Skin of body (tissue), 2 donors: ENCODE measurements around the gene FCRL1. TPM values are rescaled to one million over a fixed set of nuclear protein-coding genes. Genes with fewer than 3 reads are reported as not detected.

ENCODE experiments used
- small RNA-seq: library from RNA; depleted of rRNA; stranded (forward); fragments of <200 nt; gene quantifications from one replicate; pipeline ENCODE3, GENCODE V24; 2014; ENCODE audit warnings: low replicate concordance
- total RNA-seq: library from RNA; depleted of rRNA; stranded (reverse); fragments of >200 nt; gene quantifications from one replicate; pipeline ENCODE4 v1.2.3, GENCODE V29; 2014

Gene FCRL1
- total RNA-seq, 1 donor from 2014 or later = 0.39 TPM

Small RNA genes lying within 50 kb of the gene (small RNA-seq; reads per million reads assigned to genes)
- not detected for gene MRPS21P2

Other genes starting within 250 kb of the FCRL1 start
- not detected for gene FCRL4, start 222.0 kb downstream of the FCRL1 start, total RNA-seq
- 0.10 TPM for gene FCRL3, start 119.4 kb downstream of the FCRL1 start, total RNA-seq
- gene FCRL2, start 43.0 kb downstream of the FCRL1 start, total RNA-seq = 0.20 TPM
- 0.39 TPM for gene CD5L, start 21.7 kb upstream of the FCRL1 start, total RNA-seq
- 36.0 TPM for gene KIRREL1, start 173.5 kb upstream of the FCRL1 start, total RNA-seq